Gastrocnemius medialis (tissue), 4 donors: ENCODE measurements around the gene CYTH4. TPM values are rescaled to one million over a fixed set of nuclear protein-coding genes. Genes with fewer than 3 reads are reported as not detected.

Experiments used
- ATAC-seq, 2 donors: fragments of 150-250 bp; one replicate each; pipeline ENCODE4 v1.9.1; 2016
- DNase-seq, 2 donors: peaks; one replicate each; pipeline ENCODE4 v3.0.0-alpha.2; 2019
- H3K27ac ChIP-seq, 4 donors: fragments of 200-600 bp; sonication (generic); 1 replicate in 1 of 4; 2 replicates in 3 of 4; pipeline ENCODE4 v1.5.1; 2016 to 2018; ENCODE audit warnings: mild to moderate bottlenecking in 2 of 4, moderate library complexity in 1 of 4
- H3K27me3 ChIP-seq, 3 donors: fragments of 200-600 bp; sonication (generic) in 2 of 3; 1 replicate in 1 of 3; 2 replicates in 2 of 3; pipeline versions ENCODE4 v1.5.1 to v1.6.0; 2016 to 2019; ENCODE audit warnings: mild to moderate bottlenecking in 1 of 3, moderate library complexity in 1 of 3
- H3K36me3 ChIP-seq, 2 donors: fragments of 200-600 bp; sonication (generic) in 1 of 2; one replicate each; pipeline ENCODE4 v1.5.1; 2017 to 2018
- H3K4me1 ChIP-seq, 2 donors: fragments of 200-600 bp; sonication (generic) in 1 of 2; one replicate each; pipeline ENCODE4 v1.5.1; 2016 to 2017; ENCODE audit warnings: mild to moderate bottlenecking in 2 of 2
- H3K4me3 ChIP-seq, 4 donors: fragments of 200-600 bp; sonication (generic) in 3 of 4; 1 replicate in 1 of 4; 2 replicates in 3 of 4; pipeline ENCODE4 v1.5.1; 2016 to 2019; ENCODE audit warnings: mild to moderate bottlenecking in 2 of 4
- H3K9me3 ChIP-seq, 3 donors: fragments of 200-600 bp; sonication (generic) in 2 of 3; 1 replicate in 1 of 3; 2 replicates in 2 of 3; pipeline ENCODE4 v1.5.1; 2016 to 2019
- POLR2A ChIP-seq, 2 donors: fragments of 450-650 bp; IDR thresholded peaks; one replicate each; pipeline ENCODE4 v1.6.1; 2017; ENCODE audit warnings: antibody characterized with exemption in 2 of 2, mild to moderate bottlenecking in 2 of 2, moderate library complexity in 2 of 2
- in situ Hi-C, 4 donors: fragments of 200-750 bp; cut with MboI; loops; one replicate each; pipeline versions ENCODE4 v1.15.0 to v1.8.0; 2017; ENCODE audit warnings: low sequenced_read_pairs in 4 of 4
- intact Hi-C: fragments of 100-400 bp; cut with DNase I; formaldehyde crosslinking; loops from one replicate; pipeline ENCODE4 v1.15.1; 2023; ENCODE audit warnings: low total_unique reads
- total RNA-seq, 4 donors: library from RNA; depleted of rRNA; stranded (reverse); fragments of >200 nt; gene quantifications; one replicate each; pipeline versions ENCODE4 v1.1.0 to v1.2.3, GENCODE V29; 2016
- TF ChIP-seq, protein P1 (sequence below), 5 experiments: fragments of 450-650 bp in 3 of 5; fragments of 200-600 bp in 2 of 5; sonication (generic) in 2 of 5; IDR thresholded peaks in 4 of 5; conservative IDR thresholded peaks in 1 of 5; 1 replicate in 4 of 5; 2 replicates in 1 of 5; pipeline ENCODE4 v1.5.1; 2016 to 2019; ENCODE audit warnings: antibody characterized with exemption in 5 of 5, mild to moderate bottlenecking in 3 of 5, moderate library complexity in 3 of 5

Gene CYTH4
- total RNA-seq, 4 donors from 2014 or later = 1.7 to 2.2 (median 2.0) TPM; not detected in 1

DNA sequence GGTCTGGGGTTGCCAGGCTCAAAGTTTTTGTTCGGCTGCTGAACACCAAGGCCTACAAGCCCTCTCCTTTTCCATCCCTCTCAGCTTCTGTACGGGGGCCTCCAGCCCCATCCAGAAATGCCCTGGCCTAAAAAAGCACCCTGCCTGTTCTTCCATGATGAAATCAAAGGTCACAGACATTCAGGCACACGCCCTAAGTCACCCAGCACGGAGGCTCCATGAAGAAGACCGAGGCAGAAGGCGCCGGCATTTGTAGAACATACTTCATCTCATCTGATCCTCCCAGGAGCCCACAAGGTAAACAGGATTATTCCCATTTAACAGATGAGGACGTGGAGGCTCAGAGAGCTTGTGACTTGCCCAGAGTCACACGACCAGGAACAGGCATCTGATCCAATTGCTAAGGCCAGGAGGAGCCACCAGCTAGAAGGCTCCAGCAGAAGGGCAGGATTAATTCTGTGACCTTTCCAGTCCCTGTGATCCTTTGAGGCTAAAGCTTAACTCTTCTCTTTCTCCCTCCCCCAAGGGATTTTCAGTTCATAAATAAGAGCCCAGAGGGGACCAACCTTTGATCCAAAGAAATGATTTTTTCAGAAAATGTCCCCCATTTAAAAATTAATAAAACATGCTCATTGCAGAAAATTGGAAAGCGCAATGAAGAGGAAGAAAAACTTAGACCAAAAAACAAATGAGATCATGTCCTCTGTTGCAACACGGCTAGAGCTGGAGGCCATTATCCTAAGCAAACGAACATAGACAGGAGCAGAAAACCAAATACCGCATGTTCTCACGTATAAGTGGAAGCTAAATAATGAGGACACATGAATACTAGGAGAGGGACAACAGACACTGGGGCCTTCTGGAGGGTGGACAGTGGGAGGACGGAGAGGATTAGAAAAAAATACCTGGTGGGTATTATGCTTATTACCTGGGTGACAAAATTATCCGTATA lies 38.7 kb downstream of the CYTH4 start:
- no peak for TF ChIP-seq POLR2A (IDR thresholded peaks at IDR 0.05)
- TF ChIP-seq, protein P1, sequence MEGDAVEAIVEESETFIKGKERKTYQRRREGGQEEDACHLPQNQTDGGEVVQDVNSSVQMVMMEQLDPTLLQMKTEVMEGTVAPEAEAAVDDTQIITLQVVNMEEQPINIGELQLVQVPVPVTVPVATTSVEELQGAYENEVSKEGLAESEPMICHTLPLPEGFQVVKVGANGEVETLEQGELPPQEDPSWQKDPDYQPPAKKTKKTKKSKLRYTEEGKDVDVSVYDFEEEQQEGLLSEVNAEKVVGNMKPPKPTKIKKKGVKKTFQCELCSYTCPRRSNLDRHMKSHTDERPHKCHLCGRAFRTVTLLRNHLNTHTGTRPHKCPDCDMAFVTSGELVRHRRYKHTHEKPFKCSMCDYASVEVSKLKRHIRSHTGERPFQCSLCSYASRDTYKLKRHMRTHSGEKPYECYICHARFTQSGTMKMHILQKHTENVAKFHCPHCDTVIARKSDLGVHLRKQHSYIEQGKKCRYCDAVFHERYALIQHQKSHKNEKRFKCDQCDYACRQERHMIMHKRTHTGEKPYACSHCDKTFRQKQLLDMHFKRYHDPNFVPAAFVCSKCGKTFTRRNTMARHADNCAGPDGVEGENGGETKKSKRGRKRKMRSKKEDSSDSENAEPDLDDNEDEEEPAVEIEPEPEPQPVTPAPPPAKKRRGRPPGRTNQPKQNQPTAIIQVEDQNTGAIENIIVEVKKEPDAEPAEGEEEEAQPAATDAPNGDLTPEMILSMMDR (IDR thresholded peaks at IDR 0.05 in 4 of 5, conservative IDR thresholded peaks at IDR 0.05 in 1 of 5) = no peak
- ATAC-seq (no peak), DNase-seq (no peak)
- H3K27me3 ChIP-seq = peaks cover 30 to 33% (median 32%) of the 10 kb centered on the region in 3 donors
- in situ Hi-C loops (loop anchor here in 1 of 4 donors (10.0 kb wide), 1 partner anchor 134 kb away; no protein-coding TSS in a partner anchor), intact Hi-C loops (no loop called here)
- H3K27ac ChIP-seq = no peak overlapping the region
- H3K9me3 ChIP-seq = no peaks in the 10 kb centered on the region
- no peaks in the 10 kb centered on the region for H3K36me3 ChIP-seq
- H3K4me1 ChIP-seq = no peaks in the 10 kb centered on the region
- H3K4me3 ChIP-seq = no peak overlapping the region

DNA sequence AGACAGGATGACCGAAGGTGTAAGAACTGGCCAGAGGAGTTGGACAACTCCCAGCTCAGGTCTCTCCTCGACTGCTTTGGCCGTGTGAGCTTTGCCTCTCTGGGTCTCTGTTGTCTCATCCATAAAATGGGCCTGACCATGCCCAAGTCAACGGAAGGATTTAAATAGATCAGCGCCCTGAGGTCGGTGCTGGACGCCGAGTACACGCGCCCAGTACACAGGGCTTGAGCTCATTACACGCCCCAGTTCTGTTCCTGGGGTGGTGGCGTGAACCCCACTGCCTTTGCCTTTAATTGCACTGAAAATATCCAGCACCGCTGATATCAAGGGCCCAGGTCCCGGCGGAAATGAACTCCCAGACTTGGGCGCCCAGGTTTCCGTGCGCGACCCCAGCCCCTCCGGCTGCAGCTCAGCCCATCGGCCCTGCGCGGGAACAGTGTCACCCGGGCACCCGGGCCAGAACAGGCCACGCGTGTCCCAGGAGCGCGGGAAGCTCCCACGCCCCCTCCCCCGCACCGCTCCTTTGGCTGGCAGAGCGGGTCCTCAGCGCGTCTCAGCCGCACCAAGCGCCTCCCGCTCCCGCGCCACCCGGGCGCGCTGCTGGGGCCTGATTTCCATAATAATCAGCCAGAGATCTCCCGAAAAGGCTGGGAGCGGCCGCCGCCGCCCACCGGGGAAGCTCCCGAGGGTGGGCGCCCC lies 42.2 kb downstream of the CYTH4 start:
- in situ Hi-C loops = loop anchor here in 1 of 4 donors (10.0 kb wide), 1 partner anchor 130 kb away; no protein-coding TSS in a partner anchor
- Histone ChIP-seq H3K9me3 (no peaks in the 10 kb centered on the region), H3K27me3 (peaks cover 49 to 59% (median 52%) of the 10 kb centered on the region in 3 donors), H3K4me1 (no peaks in the 10 kb centered on the region), H3K4me3 (no peak overlapping the region), H3K27ac (no peak overlapping the region), H3K36me3 (no peaks in the 10 kb centered on the region)
- TF ChIP-seq, protein P1 (IDR thresholded peaks at IDR 0.05 in 4 of 5, conservative IDR thresholded peaks at IDR 0.05 in 1 of 5) = no peak
- no peak for TF ChIP-seq POLR2A (IDR thresholded peaks at IDR 0.05)
- ATAC-seq (no peak), DNase-seq (no peak)
- intact Hi-C loops = no loop called here

DNA sequence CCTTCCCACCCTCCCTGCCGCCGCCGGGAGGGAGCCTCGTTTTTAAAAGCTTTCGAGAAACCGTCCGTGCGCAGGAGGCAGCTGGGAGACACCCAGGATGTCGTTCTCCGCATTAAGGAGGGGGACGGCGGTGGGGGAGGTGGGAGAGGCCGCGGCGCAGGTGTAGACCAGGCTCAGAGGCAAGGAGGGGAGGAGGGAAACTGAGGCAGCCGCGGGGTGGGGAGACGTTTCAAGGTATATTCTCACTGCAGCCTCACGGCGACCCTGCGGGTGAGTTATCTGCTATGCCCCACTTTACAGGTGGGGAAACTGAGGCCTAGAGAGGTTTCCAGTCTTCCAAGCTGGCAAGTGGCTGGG lies 42.7 kb downstream of the CYTH4 start:
- no peaks in the 10 kb centered on the region for H3K36me3 ChIP-seq
- no peak for ATAC-seq
- in situ Hi-C loops = loop anchor here in 1 of 4 donors (10.0 kb wide), 1 partner anchor 130 kb away; no protein-coding TSS in a partner anchor
- TF ChIP-seq, protein P1 (IDR thresholded peaks at IDR 0.05 in 4 of 5, conservative IDR thresholded peaks at IDR 0.05 in 1 of 5) = no peak
- TF ChIP-seq POLR2A (IDR thresholded peaks at IDR 0.05) = no peak
- DNase-seq = no peak
- H3K4me1 ChIP-seq = no peaks in the 10 kb centered on the region
- no peak overlapping the region for H3K27ac ChIP-seq
- intact Hi-C loops = no loop called here
- H3K4me3 ChIP-seq = no peak overlapping the region
- H3K27me3 ChIP-seq = peaks cover 52 to 64% (median 52%) of the 10 kb centered on the region in 3 donors
- H3K9me3 ChIP-seq = no peaks in the 10 kb centered on the region

DNA sequence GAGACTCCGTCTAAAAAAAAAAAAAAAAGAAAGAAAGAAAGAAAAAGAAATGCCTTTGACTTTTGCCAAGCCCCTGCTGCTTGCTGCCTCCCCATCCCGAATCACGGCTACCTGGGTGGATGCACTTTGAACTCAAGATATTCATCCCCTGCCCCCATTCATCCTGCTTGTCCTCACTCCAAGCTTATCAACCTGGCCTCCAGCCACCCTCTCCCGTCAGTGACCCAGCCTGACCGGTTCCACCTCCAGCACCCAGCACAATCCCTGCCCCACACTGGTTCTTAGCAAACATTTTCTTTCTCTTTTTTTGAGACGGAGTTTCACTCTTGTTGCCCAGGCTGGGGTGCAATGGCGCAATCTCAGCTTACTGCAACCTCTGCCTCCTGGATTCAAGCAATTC lies 44.4 kb downstream of the CYTH4 start:
- ATAC-seq (no peak), DNase-seq (no peak)
- in situ Hi-C loops = loop anchor here in 1 of 4 donors (10.0 kb wide), 1 partner anchor 128 kb away; no protein-coding TSS in a partner anchor
- Histone ChIP-seq H3K4me3 (no peak overlapping the region), H3K27ac (no peak overlapping the region), H3K27me3 (peaks cover 57 to 81% (median 69%) of the 10 kb centered on the region in 3 donors), H3K9me3 (no peaks in the 10 kb centered on the region), H3K36me3 (no peaks in the 10 kb centered on the region), H3K4me1 (no peaks in the 10 kb centered on the region)
- intact Hi-C loops = no loop called here
- TF ChIP-seq, protein P1 (IDR thresholded peaks at IDR 0.05 in 4 of 5, conservative IDR thresholded peaks at IDR 0.05 in 1 of 5) = no peak
- TF ChIP-seq POLR2A (IDR thresholded peaks at IDR 0.05) = no peak
